Caco-2 (cell line): ENCODE data around the gene PPP1R3E. TPM values are rescaled to one million over a fixed set of nuclear protein-coding genes. Genes with fewer than 3 reads are reported as not detected.

ENCODE experiments used
- BruUV-seq: library from RNA; stranded (reverse); fragments of 400-500 nt; replicated peaks from 2 replicates; lab custom pipeline; 2021; lab: Mats Ljungman, UMichigan
- CTCF ChIA-PET: fragments of 300-600 bp; sonication (Branson Sonifier 250); formaldehyde crosslinking; loops from one replicate; lab custom pipeline; 2022; ENCODE audit warnings: antibody characterized with exemption; lab: Charles Lee
- POLR2A ChIA-PET: fragments of 300-600 bp; sonication (Branson Sonifier 250); formaldehyde crosslinking; loops from one replicate; lab custom pipeline; 2022; ENCODE audit warnings: antibody characterized with exemption; lab: Charles Lee
- DNase-seq, 2 experiments: peaks; one replicate each; pipeline versions ENCODE4 v3.0.0 to v3.0.0-alpha.2; 2020 to 2022
- H3K27me3 ChIP-seq: replicated peaks from 2 replicates; pipeline ENCODE4 v1.6.0; 2011; ENCODE audit warnings: low read length; ENCODE audit not compliant: control insufficient read depth, insufficient read depth
- H3K36me3 ChIP-seq: 2 replicates; pipeline ENCODE4 v1.5.1; 2011; ENCODE audit warnings: low read length; ENCODE audit not compliant: control insufficient read depth, insufficient read depth
- H3K4me1 ChIP-seq: fragments of 250-450 bp; sonication (Bioruptor Pico); 2 replicates; pipeline ENCODE4 v1.5.1; 2020; ENCODE audit warnings: mild to moderate bottlenecking
- H3K4me3 ChIP-seq: 2 replicates; pipeline ENCODE4 v1.5.1; 2011; ENCODE audit warnings: low read depth, mild to moderate bottlenecking, control low read depth, low read length
- H3K9me3 ChIP-seq: fragments of 250-450 bp; sonication (Bioruptor Pico); 2 replicates; pipeline ENCODE4 v1.5.1; 2020; ENCODE audit warnings: mild to moderate bottlenecking, moderate library complexity
- H3K27ac Mint-ChIP-seq: one replicate; pipeline ENCODE4 v1.8.0; 2022; ENCODE audit warnings: mixed read lengths; ENCODE audit not compliant: unreplicated experiment
- H3K27me3 Mint-ChIP-seq: one replicate; pipeline ENCODE4 v1.8.0; 2022; ENCODE audit warnings: mixed read lengths; ENCODE audit not compliant: insufficient read depth, unreplicated experiment
- H3K36me3 Mint-ChIP-seq: one replicate; pipeline ENCODE4 v1.8.0; 2022; ENCODE audit warnings: mild to moderate bottlenecking, mixed read lengths; ENCODE audit not compliant: insufficient read depth, unreplicated experiment
- H3K4me1 Mint-ChIP-seq: one replicate; pipeline ENCODE4 v1.8.0; 2022; ENCODE audit warnings: low read depth, mixed read lengths; ENCODE audit not compliant: unreplicated experiment
- H3K4me3 Mint-ChIP-seq: one replicate; pipeline ENCODE4 v1.8.0; 2022; ENCODE audit warnings: mild to moderate bottlenecking, moderate library complexity, mixed read lengths; ENCODE audit not compliant: unreplicated experiment
- H3K9me3 Mint-ChIP-seq: one replicate; pipeline ENCODE4 v1.8.0; 2022; ENCODE audit warnings: mixed read lengths; ENCODE audit not compliant: unreplicated experiment
- CTCF ChIP-seq, 2 experiments: fragments of 200-600 bp in 1 of 2; IDR thresholded peaks; 1 replicate in 1 of 2; 2 replicates in 1 of 2; pipeline versions ENCODE4 v1.5.1 to v1.8.0; 2011 to 2022; ENCODE audit warnings: antibody characterized with exemption in 1 of 2, control low read depth in 1 of 2, inconsistent platforms in 1 of 2, low read depth in 1 of 2, low read length in 1 of 2, mild to moderate bottlenecking in 1 of 2, moderate library complexity in 1 of 2; ENCODE audit not compliant: insufficient read depth in 1 of 2, severe bottlenecking in 1 of 2, unreplicated experiment in 1 of 2
- intact Hi-C: fragments of 100-400 bp; cut with micrococcal nuclease; formaldehyde crosslinking; loops from one replicate; pipeline ENCODE4 v1.10.0; 2022; ENCODE audit not compliant: unreplicated experiment
- total RNA-seq: library from RNA; stranded (reverse); gene quantifications from 2 replicates; pipeline ENCODE4 v1.2.3, GENCODE V29; 2022

Gene PPP1R3E
- total RNA-seq, 1 experiment from 2014 or later, result 5.9 TPM

DNA sequence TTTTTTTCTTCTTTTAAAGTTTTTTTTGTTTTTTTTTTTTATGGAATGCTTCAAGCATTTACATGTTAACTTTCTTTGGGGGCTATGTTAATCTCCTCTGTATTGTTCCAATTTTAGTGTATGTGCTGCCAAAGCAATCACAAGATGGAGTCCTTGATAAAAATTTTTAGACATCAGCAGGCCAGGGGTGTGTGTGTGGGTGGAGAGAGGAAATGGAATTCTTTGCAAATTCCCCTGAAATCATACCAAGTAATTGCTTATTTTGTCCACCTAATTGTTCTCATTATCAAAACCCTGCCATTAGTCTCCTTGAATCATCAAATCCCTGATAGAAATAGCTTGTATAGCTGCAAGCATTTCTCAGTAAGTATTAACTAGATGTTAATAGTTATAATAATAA is 43.2 kb downstream of the PPP1R3E start:
- no peak for TF ChIP-seq CTCF (IDR thresholded peaks at IDR 0.05; ENCODE audit: insufficient read depth in 1 of 2, low read depth in 1 of 2, low read length in 1 of 2, severe bottlenecking in 1 of 2, unreplicated experiment in 1 of 2)
- H3K4me3 Mint-ChIP-seq, result no peak overlapping the region
- POLR2A ChIA-PET, result no interaction called here
- H3K4me3 ChIP-seq, result no peak overlapping the region
- H3K4me1 Mint-ChIP-seq, result no peaks in the 10 kb centered on the region
- peaks cover 5% of the 10 kb centered on the region; the same call in 1 of the 2 replicates for H3K9me3 ChIP-seq
- H3K9me3 Mint-ChIP-seq, result peaks cover 9% of the 10 kb centered on the region
- no TSS peak for BruUV-seq
- CTCF ChIA-PET, result interaction anchor here (1.3 to 1.6 kb wide), 2 partner anchors 41 to 139 kb away, joined by 3 to 4 read pairs; no protein-coding TSS in a partner anchor
- H3K27ac Mint-ChIP-seq, result no peak overlapping the region
- H3K36me3 ChIP-seq, result no peaks in the 10 kb centered on the region
- H3K27me3 ChIP-seq, result no peaks in the 10 kb centered on the region
- no peaks in the 10 kb centered on the region for H3K4me1 ChIP-seq
- H3K36me3 Mint-ChIP-seq, result no peaks in the 10 kb centered on the region
- no peaks in the 10 kb centered on the region for H3K27me3 Mint-ChIP-seq
- intact Hi-C loops, result no loop called here
- DNase-seq, result no peak

GRCh38 chr14:23258256-23258655 is 44.4 kb downstream of the PPP1R3E start:
- no peak overlapping the region for H3K4me3 ChIP-seq
- no peaks in the 10 kb centered on the region for H3K27me3 ChIP-seq
- peaks cover 9% of the 10 kb centered on the region for H3K9me3 Mint-ChIP-seq
- DNase-seq, result no peak
- H3K4me3 Mint-ChIP-seq, result no peak overlapping the region
- no peaks in the 10 kb centered on the region for H3K4me1 ChIP-seq
- intact Hi-C loops, result no loop called here
- TF ChIP-seq CTCF (IDR thresholded peaks at IDR 0.05; ENCODE audit: insufficient read depth in 1 of 2, low read depth in 1 of 2, low read length in 1 of 2, severe bottlenecking in 1 of 2, unreplicated experiment in 1 of 2), result no peak
- POLR2A ChIA-PET, result no interaction called here
- no peaks in the 10 kb centered on the region for H3K36me3 ChIP-seq
- H3K27me3 Mint-ChIP-seq, result no peaks in the 10 kb centered on the region
- H3K27ac Mint-ChIP-seq, result no peak overlapping the region
- no peaks in the 10 kb centered on the region for H3K36me3 Mint-ChIP-seq
- no peaks in the 10 kb centered on the region for H3K4me1 Mint-ChIP-seq
- peaks cover 5% of the 10 kb centered on the region; the same call in 1 of the 2 replicates for H3K9me3 ChIP-seq
- CTCF ChIA-PET, result interaction anchor here (1.3 kb wide), 1 partner anchor 137 kb away, joined by 3 read pairs; no protein-coding TSS in a partner anchor
- BruUV-seq, result no TSS peak

GRCh38 chr14:23252420-23253333 is 50.0 kb downstream of the PPP1R3E start:
- POLR2A ChIA-PET, result no interaction called here
- no peaks in the 10 kb centered on the region for H3K36me3 Mint-ChIP-seq
- no peaks in the 10 kb centered on the region for H3K9me3 Mint-ChIP-seq

More at GRCh38 chr14:23252420-23253333, 50.0 kb downstream of the PPP1R3E start:
- no peak overlapping the region for H3K4me3 Mint-ChIP-seq
- Histone ChIP-seq H3K36me3 (no peaks in the 10 kb centered on the region), H3K4me3 (no peak overlapping the region), H3K9me3 (no peaks in the 10 kb centered on the region), H3K4me1 (no peaks in the 10 kb centered on the region), H3K27me3 (no peaks in the 10 kb centered on the region)
- intact Hi-C loops, result no loop called here
- H3K27ac Mint-ChIP-seq, result no peak overlapping the region
- BruUV-seq, result no TSS peak
- no peak for DNase-seq
- no peak for TF ChIP-seq CTCF (IDR thresholded peaks at IDR 0.05; ENCODE audit: insufficient read depth in 1 of 2, low read depth in 1 of 2, low read length in 1 of 2, severe bottlenecking in 1 of 2, unreplicated experiment in 1 of 2)
- CTCF ChIA-PET, result no interaction called here
- H3K27me3 Mint-ChIP-seq, result no peaks in the 10 kb centered on the region
- peaks cover 13% of the 10 kb centered on the region for H3K4me1 Mint-ChIP-seq
